Retinal pigment epithelial cell (primary cell): ENCODE measurements around the gene WBP1L.

Source experiments
- DNase-seq: peaks from one replicate; pipeline ENCODE4 v3.0.0-alpha.2; 2010; ENCODE audit warnings: low read depth
- H3K4me3 ChIP-seq: 2 replicates; pipeline ENCODE4 v1.5.1; 2011; ENCODE audit warnings: mild to moderate bottlenecking, low read length, control low read depth, moderate library complexity
- CTCF ChIP-seq: conservative IDR thresholded peaks from 2 replicates; pipeline ENCODE4 v1.5.1; 2011; ENCODE audit warnings: low read depth, low read length, control low read depth, inconsistent platforms

Gene WBP1L

DNA sequence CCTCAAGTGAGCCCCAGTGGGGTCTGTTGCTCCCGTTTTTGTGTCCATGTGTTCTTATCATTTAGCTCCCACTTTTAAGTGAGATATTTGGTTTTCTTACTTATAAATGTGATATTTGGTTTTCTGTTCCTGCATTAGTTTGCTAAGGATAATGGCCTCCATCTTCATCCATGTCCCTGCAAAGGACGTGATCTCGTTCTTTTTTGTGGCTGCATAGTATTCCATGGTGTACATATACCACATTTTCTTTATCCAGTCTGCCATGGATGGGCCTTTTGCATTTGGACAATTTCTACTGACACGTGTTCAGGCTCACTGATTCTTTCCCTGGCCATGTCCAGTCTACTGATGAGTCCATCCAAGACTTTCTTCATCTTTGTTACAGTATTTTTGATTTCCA, 19.8 kb upstream of the WBP1L start:
- TF ChIP-seq CTCF, result no peak
- DNase-seq, result no peak
- H3K4me3 ChIP-seq, result no peak overlapping the region

GRCh38 chr10:102726274-102726673, 17.5 kb upstream of the WBP1L start:
- DNase-seq, result no peak
- TF ChIP-seq CTCF, result no peak
- no peak overlapping the region for H3K4me3 ChIP-seq

GRCh38 chr10:102727037-102727818, 16.5 kb upstream of the WBP1L start:
- no peak for DNase-seq
- no peak overlapping the region for H3K4me3 ChIP-seq
- no peak for TF ChIP-seq CTCF

DNA sequence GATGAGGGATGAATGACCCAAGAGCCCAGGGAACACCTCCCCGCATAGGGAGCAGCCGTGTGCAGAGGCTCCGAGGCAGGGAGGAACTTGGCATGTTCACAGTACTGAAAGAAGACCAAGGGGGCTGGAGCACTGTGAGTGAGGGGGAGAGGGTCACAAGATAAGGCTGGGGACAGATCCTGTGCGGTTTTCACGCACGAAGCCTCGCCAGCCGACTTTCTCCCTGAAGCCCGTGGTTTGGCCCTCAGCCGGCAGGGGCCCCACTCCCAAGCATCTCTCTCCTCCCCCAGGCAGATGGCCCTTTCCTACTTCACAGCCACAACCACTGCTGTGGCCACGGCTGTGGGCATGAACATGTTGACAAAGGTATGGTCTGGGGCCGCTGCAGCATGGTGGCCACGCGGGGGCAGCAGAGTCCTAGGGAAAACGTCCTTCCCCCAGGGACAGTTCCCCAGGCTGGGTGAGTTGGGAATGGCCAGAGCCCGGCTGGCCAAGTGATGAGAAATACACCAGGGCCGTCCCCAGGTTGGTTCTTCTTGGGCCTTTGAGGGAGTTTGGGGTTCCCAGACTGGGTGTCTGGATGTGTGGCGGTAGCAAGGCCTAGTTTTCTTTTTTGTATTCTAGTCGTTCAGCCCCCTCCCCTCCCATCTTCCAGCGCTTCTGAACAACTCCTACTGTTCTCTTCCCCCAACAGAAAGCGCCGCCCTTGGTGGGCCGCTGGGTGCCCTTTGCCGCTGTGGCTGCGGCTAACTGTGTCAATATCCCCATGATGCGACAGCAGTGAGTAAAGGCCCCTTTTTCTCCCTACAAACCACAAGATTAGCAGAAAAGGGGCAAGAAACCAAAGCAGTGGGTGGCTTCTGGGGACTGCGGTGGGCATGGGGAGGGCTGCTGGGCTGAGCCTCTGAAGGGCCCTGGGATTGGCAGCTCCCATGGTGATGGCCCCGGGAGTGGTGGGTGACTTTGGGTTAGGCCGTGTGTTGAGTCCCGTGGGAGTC, 14.4 kb upstream of the WBP1L start:
- H3K4me3 ChIP-seq, result no peak overlapping the region
- peak; percentile 91 for TF ChIP-seq CTCF
- no peak for DNase-seq

- no peak for TF ChIP-seq CTCF
- DNase-seq, result no peak
- no peak overlapping the region for H3K4me3 ChIP-seq
These were observed 12.4 kb upstream of the WBP1L start for GRCh38 chr10:102731222-102731800.

DNA sequence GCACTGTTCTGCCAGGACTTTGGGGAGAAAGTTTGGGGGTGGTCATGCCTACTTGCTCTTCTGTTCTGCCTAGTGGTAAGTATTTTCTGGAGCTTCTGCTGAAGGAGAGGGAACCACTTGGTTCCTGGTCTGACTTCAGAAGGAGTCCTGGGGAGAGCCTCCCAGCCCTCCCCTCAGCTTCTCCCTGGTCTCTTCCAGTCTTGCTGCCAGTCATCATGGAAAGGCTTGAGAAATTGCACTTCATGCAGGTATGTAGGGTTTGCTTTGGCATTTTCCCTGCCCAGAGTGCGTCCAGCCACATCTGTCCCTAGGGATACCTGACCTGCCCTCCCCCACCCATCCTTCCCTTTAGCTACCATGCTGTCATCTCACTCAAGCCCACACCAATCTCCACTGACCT, 11.1 kb upstream of the WBP1L start:
- no peak for DNase-seq
- no peak for TF ChIP-seq CTCF
- H3K4me3 ChIP-seq, result no peak overlapping the region
